SK-N-SH treated with all-trans-retinoic acid at 6 μM for 48 hours (cell line): ENCODE results near the gene CYP1A1.
"Not testable (repeated sequence)": the region's sequence is repeated elsewhere in the genome, so short reads cannot be mapped to it uniquely, and the experiment has no call there.

Experiments
- ATAC-seq: fragments of 200-7000 bp; cut with Tn5 transposase; 3 replicates; pipeline ENCODE4 v1.9.1; 2020; ENCODE audit warnings: mild to moderate bottlenecking, moderate library complexity
- ARNTL ChIP-seq: fragments of 450-650 bp; formaldehyde crosslinking; IDR thresholded peaks from 2 replicates; pipeline ENCODE4 v1.5.0; 2020; ENCODE audit warnings: low read depth, mild to moderate bottlenecking, moderate library complexity, borderline replicate concordance
- BACH2 ChIP-seq: fragments of 250-450 bp; sonication (Bioruptor Pico); IDR thresholded peaks from 2 replicates; pipeline ENCODE4 v1.9.0; 2021; ENCODE audit warnings: mild to moderate bottlenecking, borderline replicate concordance
- CSDC2 ChIP-seq: fragments of 250-450 bp; sonication (Bioruptor Pico); IDR thresholded peaks from 2 replicates; pipeline ENCODE4 v1.5.0; 2020; ENCODE audit warnings: mild to moderate bottlenecking, moderate library complexity
- ESRRG ChIP-seq: fragments of 250-450 bp; sonication (Bioruptor Pico); IDR thresholded peaks from 2 replicates; pipeline ENCODE4 v1.6.1; 2021; ENCODE audit warnings: mild to moderate bottlenecking
- GLIS3 ChIP-seq: fragments of 250-450 bp; sonication (Bioruptor Pico); IDR thresholded peaks from 2 replicates; pipeline ENCODE4 v1.5.0; 2020; ENCODE audit warnings: mild to moderate bottlenecking, moderate library complexity
- ISL1 ChIP-seq: fragments of 250-450 bp; sonication (Bioruptor Pico); IDR thresholded peaks from 2 replicates; pipeline ENCODE4 v2.1.2; 2022; ENCODE audit warnings: mild to moderate bottlenecking, moderate library complexity
- OSR1 ChIP-seq: fragments of 250-450 bp; sonication (Bioruptor Pico); IDR thresholded peaks from 2 replicates; pipeline ENCODE4 v1.8.0; 2022; ENCODE audit warnings: moderate library complexity, mild to moderate bottlenecking, inconsistent platforms
- PPARA ChIP-seq: fragments of 250-450 bp; sonication (Bioruptor Pico); IDR thresholded peaks from 2 replicates; pipeline ENCODE4 v1.5.0; 2020; ENCODE audit warnings: mild to moderate bottlenecking, borderline replicate concordance
- SNAI2 ChIP-seq: fragments of 250-450 bp; sonication (Bioruptor Pico); IDR thresholded peaks from 2 replicates; pipeline ENCODE4 v1.5.0; 2020; ENCODE audit warnings: mild to moderate bottlenecking, moderate library complexity
- TCF4 ChIP-seq: fragments of 250-450 bp; sonication (Bioruptor Pico); IDR thresholded peaks from 2 replicates; pipeline ENCODE4 v1.8.0; 2021; ENCODE audit warnings: mild to moderate bottlenecking, moderate library complexity, borderline replicate concordance
- TOX ChIP-seq: fragments of 250-450 bp; sonication (Bioruptor Pico); IDR thresholded peaks from 2 replicates; pipeline ENCODE4 v1.8.0; 2021; ENCODE audit warnings: mild to moderate bottlenecking, moderate library complexity, borderline replicate concordance
- ZC3H10 ChIP-seq: fragments of 250-450 bp; sonication (Bioruptor Pico); IDR thresholded peaks from 2 replicates; pipeline ENCODE4 v1.5.1; 2021; ENCODE audit warnings: mild to moderate bottlenecking, moderate library complexity
- ZFP3 ChIP-seq: fragments of 250-450 bp; sonication (Bioruptor Pico); IDR thresholded peaks from 2 replicates; pipeline ENCODE4 v1.5.0; 2020; ENCODE audit warnings: mild to moderate bottlenecking, moderate library complexity
- ZFP30 ChIP-seq: fragments of 450-650 bp; formaldehyde crosslinking; IDR thresholded peaks from 2 replicates; pipeline ENCODE4 v1.5.0; 2022; ENCODE audit warnings: mild to moderate bottlenecking, moderate library complexity
- ZNF565 ChIP-seq: fragments of 450-650 bp; formaldehyde crosslinking; conservative IDR thresholded peaks from 2 replicates; pipeline ENCODE4 v1.5.0; 2020; ENCODE audit warnings: low read depth, mild to moderate bottlenecking, moderate library complexity
- ZNF70 ChIP-seq: fragments of 450-650 bp; formaldehyde crosslinking; IDR thresholded peaks from 2 replicates; pipeline ENCODE4 v1.5.0; 2020; ENCODE audit warnings: mild to moderate bottlenecking, moderate library complexity
- ZNF8 ChIP-seq: fragments of 450-650 bp; formaldehyde crosslinking; IDR thresholded peaks from 2 replicates; pipeline ENCODE4 v1.5.0; 2020; ENCODE audit warnings: mild to moderate bottlenecking, moderate library complexity
- TF ChIP-seq, protein P1 (sequence below): fragments of 250-450 bp; sonication (Bioruptor Pico); IDR thresholded peaks from 2 replicates; pipeline ENCODE4 v1.5.0; 2020; ENCODE audit warnings: mild to moderate bottlenecking, moderate library complexity
- TF ChIP-seq, protein P2 (sequence below): fragments of 250-450 bp; sonication (Bioruptor Pico); IDR thresholded peaks from 2 replicates; pipeline ENCODE4 v1.5.1; 2020; ENCODE audit warnings: low read depth, mild to moderate bottlenecking, moderate library complexity
- TF ChIP-seq, protein P3 (sequence below): fragments of 250-450 bp; sonication (Bioruptor Pico); IDR thresholded peaks from 2 replicates; pipeline ENCODE4 v1.8.0; 2020; ENCODE audit warnings: mild to moderate bottlenecking, moderate library complexity, borderline replicate concordance
- TF ChIP-seq, protein P4 (sequence below): fragments of 250-450 bp; sonication (Bioruptor Pico); IDR thresholded peaks from 2 replicates; pipeline ENCODE4 v1.5.1; 2021; ENCODE audit warnings: mild to moderate bottlenecking, moderate library complexity
- TF ChIP-seq, protein P5 (sequence below): fragments of 250-450 bp; sonication (Bioruptor Pico); IDR thresholded peaks from 2 replicates; pipeline ENCODE4 v1.8.0; 2021; ENCODE audit warnings: low read depth, mild to moderate bottlenecking, moderate library complexity, borderline replicate concordance

Gene CYP1A1

DNA sequence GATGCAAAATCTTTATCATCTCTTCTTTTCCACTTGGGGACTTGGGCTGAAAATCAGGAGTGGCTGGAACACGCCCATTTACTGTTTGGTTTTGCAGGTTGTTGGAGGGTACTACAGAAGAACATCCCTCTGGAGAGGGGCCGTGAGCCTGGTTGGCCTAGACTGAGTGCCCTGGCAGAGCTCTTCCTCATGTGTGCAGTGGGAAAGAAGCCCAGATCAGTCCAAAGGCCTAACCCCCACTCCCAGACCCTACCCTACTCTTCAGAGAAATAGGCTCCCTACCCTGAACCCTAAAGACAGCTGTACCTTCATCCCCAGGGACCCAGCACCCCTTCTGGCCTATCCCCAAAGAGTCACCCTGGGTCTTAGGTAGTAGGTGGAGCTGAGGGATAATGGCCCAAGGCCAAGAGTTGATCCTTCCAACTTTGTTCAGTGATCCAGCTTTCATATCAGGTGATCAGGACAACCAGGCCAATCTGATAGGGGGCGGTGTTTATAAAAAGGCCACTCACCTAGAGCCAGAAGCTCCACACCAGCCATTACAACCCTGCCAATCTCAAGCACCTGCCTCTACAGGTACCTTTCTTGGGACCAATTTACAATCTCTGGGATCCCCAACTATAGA, 23.1 kb upstream of the CYP1A1 start, which contains the start of gene CYP1A2:
TSS of gene CYP1A2 (plus strand) at position 524 of the 625 bp plus-strand sequence. CDS start 894 bp downstream, outside the sequence.
- TF ChIP-seq OSR1 = no peak
- no peak for TF ChIP-seq ARNTL (CRISPR knock-in tag)
- TF ChIP-seq, protein P1, sequence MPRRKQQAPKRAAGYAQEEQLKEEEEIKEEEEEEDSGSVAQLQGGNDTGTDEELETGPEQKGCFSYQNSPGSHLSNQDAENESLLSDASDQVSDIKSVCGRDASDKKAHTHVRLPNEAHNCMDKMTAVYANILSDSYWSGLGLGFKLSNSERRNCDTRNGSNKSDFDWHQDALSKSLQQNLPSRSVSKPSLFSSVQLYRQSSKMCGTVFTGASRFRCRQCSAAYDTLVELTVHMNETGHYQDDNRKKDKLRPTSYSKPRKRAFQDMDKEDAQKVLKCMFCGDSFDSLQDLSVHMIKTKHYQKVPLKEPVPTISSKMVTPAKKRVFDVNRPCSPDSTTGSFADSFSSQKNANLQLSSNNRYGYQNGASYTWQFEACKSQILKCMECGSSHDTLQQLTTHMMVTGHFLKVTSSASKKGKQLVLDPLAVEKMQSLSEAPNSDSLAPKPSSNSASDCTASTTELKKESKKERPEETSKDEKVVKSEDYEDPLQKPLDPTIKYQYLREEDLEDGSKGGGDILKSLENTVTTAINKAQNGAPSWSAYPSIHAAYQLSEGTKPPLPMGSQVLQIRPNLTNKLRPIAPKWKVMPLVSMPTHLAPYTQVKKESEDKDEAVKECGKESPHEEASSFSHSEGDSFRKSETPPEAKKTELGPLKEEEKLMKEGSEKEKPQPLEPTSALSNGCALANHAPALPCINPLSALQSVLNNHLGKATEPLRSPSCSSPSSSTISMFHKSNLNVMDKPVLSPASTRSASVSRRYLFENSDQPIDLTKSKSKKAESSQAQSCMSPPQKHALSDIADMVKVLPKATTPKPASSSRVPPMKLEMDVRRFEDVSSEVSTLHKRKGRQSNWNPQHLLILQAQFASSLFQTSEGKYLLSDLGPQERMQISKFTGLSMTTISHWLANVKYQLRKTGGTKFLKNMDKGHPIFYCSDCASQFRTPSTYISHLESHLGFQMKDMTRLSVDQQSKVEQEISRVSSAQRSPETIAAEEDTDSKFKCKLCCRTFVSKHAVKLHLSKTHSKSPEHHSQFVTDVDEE (CRISPR knock-in tag) = no peak
- TF ChIP-seq, protein P2, sequence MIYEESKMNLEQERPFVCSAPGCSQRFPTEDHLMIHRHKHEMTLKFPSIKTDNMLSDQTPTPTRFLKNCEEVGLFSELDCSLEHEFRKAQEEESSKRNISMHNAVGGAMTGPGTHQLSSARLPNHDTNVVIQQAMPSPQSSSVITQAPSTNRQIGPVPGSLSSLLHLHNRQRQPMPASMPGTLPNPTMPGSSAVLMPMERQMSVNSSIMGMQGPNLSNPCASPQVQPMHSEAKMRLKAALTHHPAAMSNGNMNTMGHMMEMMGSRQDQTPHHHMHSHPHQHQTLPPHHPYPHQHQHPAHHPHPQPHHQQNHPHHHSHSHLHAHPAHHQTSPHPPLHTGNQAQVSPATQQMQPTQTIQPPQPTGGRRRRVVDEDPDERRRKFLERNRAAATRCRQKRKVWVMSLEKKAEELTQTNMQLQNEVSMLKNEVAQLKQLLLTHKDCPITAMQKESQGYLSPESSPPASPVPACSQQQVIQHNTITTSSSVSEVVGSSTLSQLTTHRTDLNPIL = no peak
- no peak for TF ChIP-seq ZC3H10
- no peak for TF ChIP-seq ZFP30 (CRISPR knock-in tag)
- no peak for TF ChIP-seq ISL1
- TF ChIP-seq, protein P3, sequence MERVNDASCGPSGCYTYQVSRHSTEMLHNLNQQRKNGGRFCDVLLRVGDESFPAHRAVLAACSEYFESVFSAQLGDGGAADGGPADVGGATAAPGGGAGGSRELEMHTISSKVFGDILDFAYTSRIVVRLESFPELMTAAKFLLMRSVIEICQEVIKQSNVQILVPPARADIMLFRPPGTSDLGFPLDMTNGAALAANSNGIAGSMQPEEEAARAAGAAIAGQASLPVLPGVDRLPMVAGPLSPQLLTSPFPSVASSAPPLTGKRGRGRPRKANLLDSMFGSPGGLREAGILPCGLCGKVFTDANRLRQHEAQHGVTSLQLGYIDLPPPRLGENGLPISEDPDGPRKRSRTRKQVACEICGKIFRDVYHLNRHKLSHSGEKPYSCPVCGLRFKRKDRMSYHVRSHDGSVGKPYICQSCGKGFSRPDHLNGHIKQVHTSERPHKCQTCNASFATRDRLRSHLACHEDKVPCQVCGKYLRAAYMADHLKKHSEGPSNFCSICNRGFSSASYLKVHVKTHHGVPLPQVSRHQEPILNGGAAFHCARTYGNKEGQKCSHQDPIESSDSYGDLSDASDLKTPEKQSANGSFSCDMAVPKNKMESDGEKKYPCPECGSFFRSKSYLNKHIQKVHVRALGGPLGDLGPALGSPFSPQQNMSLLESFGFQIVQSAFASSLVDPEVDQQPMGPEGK (CRISPR knock-in tag) = no peak
- TF ChIP-seq ZNF70 = no peak
- TF ChIP-seq BACH2 (CRISPR knock-in tag) = no peak
- no peak for TF ChIP-seq ESRRG (CRISPR knock-in tag)
- no peak for TF ChIP-seq TOX (CRISPR knock-in tag)
- no peak for TF ChIP-seq CSDC2
- no peak for TF ChIP-seq PPARA
- no peak for TF ChIP-seq SNAI2
- no peak for TF ChIP-seq GLIS3 (CRISPR knock-in tag)
- no peak for TF ChIP-seq TCF4 (CRISPR knock-in tag)
- no peak for TF ChIP-seq ZNF565
- ATAC-seq = no peak

DNA sequence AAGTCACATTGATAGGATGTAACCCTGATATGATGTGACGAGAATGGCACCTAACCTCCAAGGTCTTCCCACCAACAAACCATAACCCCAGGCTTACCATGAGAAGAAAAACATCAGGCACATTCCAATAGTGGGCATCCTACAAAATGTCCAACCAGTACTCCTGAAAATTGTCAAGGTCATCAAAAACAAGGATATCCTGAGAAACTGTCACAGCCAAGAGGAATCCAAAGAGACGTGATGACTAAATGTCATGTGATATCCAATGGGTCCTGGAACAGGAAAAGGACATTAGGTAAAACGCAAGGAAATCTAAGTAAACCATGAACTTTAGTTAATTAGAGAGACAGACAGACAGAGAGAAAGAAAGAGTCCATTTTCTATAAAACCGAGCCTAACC, 21.1 kb upstream of the CYP1A1 start:
- TF ChIP-seq, protein P4, sequence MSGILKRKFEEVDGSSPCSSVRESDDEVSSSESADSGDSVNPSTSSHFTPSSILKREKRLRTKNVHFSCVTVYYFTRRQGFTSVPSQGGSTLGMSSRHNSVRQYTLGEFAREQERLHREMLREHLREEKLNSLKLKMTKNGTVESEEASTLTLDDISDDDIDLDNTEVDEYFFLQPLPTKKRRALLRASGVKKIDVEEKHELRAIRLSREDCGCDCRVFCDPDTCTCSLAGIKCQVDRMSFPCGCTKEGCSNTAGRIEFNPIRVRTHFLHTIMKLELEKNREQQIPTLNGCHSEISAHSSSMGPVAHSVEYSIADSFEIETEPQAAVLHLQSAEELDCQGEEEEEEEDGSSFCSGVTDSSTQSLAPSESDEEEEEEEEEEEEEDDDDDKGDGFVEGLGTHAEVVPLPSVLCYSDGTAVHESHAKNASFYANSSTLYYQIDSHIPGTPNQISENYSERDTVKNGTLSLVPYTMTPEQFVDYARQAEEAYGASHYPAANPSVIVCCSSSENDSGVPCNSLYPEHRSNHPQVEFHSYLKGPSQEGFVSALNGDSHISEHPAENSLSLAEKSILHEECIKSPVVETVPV = no peak
- TF ChIP-seq BACH2 (CRISPR knock-in tag) (no peak), ZNF8 (no peak), ZNF565 (no peak), SNAI2 (no peak), ARNTL (CRISPR knock-in tag) (no peak), TOX (CRISPR knock-in tag) (no peak)
- ATAC-seq = no peak

DNA sequence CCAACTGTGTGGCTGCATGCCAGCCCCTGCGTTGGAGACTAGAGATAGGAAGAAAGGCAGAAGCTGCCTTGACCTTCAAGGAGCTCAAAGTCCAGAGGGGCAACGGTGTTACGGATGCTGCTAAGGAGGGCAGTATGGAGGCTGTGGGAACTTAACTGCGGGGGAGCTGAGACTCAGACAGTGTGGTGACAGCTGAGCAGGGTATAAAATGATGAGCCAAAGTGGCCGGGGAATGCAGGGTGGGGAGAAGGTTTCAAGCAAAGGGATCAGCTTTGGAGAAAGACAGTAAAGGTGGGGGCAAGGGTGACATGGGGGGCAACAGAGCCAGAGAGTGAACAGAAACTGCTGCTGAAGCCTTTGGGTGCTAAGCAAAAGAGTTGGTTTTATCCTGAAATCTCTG, 17.1 kb upstream of the CYP1A1 start:
- ATAC-seq = no peak
- TF ChIP-seq, protein P2 = no peak
- no peak for TF ChIP-seq ZNF8
- no peak for TF ChIP-seq ESRRG (CRISPR knock-in tag)
- no peak for TF ChIP-seq PPARA
- no peak for TF ChIP-seq TCF4 (CRISPR knock-in tag)
- no peak for TF ChIP-seq ARNTL (CRISPR knock-in tag)
- TF ChIP-seq CSDC2 = no peak
- TF ChIP-seq ZNF565 = no peak
- TF ChIP-seq ZFP3 = no peak
- TF ChIP-seq ZNF70 = no peak
- TF ChIP-seq BACH2 (CRISPR knock-in tag) = no peak
- TF ChIP-seq ISL1 = no peak
- no peak for TF ChIP-seq TOX (CRISPR knock-in tag)
- TF ChIP-seq, protein P5, sequence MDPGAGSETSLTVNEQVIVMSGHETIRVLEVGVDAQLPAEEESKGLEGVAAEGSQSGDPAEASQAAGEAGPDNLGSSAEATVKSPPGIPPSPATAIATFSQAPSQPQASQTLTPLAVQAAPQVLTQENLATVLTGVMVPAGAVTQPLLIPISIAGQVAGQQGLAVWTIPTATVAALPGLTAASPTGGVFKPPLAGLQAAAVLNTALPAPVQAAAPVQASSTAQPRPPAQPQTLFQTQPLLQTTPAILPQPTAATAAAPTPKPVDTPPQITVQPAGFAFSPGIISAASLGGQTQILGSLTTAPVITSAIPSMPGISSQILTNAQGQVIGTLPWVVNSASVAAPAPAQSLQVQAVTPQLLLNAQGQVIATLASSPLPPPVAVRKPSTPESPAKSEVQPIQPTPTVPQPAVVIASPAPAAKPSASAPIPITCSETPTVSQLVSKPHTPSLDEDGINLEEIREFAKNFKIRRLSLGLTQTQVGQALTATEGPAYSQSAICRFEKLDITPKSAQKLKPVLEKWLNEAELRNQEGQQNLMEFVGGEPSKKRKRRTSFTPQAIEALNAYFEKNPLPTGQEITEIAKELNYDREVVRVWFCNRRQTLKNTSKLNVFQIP (CRISPR knock-in tag) = no peak
- no peak for TF ChIP-seq ZFP30 (CRISPR knock-in tag)
- TF ChIP-seq, protein P4 = no peak
- no peak for TF ChIP-seq SNAI2

DNA sequence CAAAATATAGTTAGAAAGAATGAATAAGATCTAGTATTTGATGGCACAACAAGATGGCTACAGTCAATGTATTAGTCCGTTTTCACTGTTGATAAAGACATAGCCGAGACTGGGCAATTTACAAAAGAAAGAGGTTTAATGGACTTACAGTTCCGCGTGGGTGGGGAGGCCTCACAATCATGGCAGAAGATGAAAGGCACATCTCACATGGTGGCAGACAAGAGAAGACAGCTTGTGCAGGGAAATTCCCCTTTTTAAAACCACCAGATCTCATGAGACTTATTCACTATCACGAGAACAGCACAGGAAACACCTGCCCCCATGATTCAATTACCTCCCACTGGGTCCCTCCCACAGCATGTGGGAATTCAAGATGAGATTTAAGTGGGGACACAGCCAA, 12.9 kb upstream of the CYP1A1 start:
- not testable (repeated sequence) for ATAC-seq
